Gastroesophageal sphincter (tissue), 3 donors: ENCODE results near the gene OR14A2.
"Not testable (repeated sequence)": the region's sequence is repeated elsewhere in the genome, so short reads cannot be mapped to it uniquely, and the experiment has no call there.

Experiments used
- CTCF ChIP-seq, 4 experiments: fragments of 200-600 bp in 2 of 4; fragments of 450-650 bp in 2 of 4; sonication (generic) in 1 of 4; IDR thresholded peaks; one replicate each; pipeline ENCODE4 v1.5.1; 2017 to 2019; ENCODE audit warnings: antibody characterized with exemption in 4 of 4, mild to moderate bottlenecking in 2 of 4, moderate library complexity in 2 of 4
- POLR2A ChIP-seq, 2 donors: fragments of 450-650 bp; IDR thresholded peaks; one replicate each; pipeline ENCODE4 v1.6.1; 2017; ENCODE audit warnings: antibody characterized with exemption in 2 of 2, mild to moderate bottlenecking in 2 of 2, moderate library complexity in 1 of 2
- POLR2AphosphoS5 ChIP-seq: sonication (generic); formaldehyde crosslinking; IDR thresholded peaks from one replicate; pipeline ENCODE4 v1.6.1; 2017; ENCODE audit warnings: antibody characterized with exemption

GRCh38 chr1:247710681-247711080, 37.3 kb downstream of the OR14A2 start:
- not testable (repeated sequence) for TF ChIP-seq POLR2A (IDR thresholded peaks at IDR 0.05); CTCF (IDR thresholded peaks at IDR 0.05); POLR2AphosphoS5
